K562 (cell line): Measurements from ENCODE around the gene MYO16. TPM values are rescaled to one million over a fixed set of nuclear protein-coding genes. Genes with fewer than 3 reads are reported as not detected.

ENCODE experiments used
- ADNP ChIP-seq: fragments of 200-800 bp; sonication (Bioruptor generic); IDR thresholded peaks from 2 replicates; pipeline ENCODE4 v1.6.1; 2016; ENCODE audit warnings: missing genetic modification characterization, missing compliant biosample characterization
- CEBPG ChIP-seq, 3 experiments: fragments of 200-800 bp in 1 of 3; sonication (Bioruptor generic) in 1 of 3; sonication (generic) in 1 of 3; formaldehyde crosslinking in 1 of 3; IDR thresholded peaks in 2 of 3; conservative IDR thresholded peaks in 1 of 3; 2 replicates each; pipeline versions ENCODE4 v1.6.1 to v1.8.0; 2016 to 2022; ENCODE audit warnings: missing compliant biosample characterization in 2 of 3, missing genetic modification characterization in 2 of 3, mild to moderate bottlenecking in 1 of 3, missing genetic modification reagents in 1 of 3
- FOXK1 ChIP-seq: sonication (generic); formaldehyde crosslinking; IDR thresholded peaks from 2 replicates; pipeline ENCODE4 v1.8.0; 2022; ENCODE audit warnings: missing genetic modification reagents, mild to moderate bottlenecking, borderline replicate concordance
- GATA2 ChIP-seq: sonication (generic); formaldehyde crosslinking; IDR thresholded peaks from 2 replicates; pipeline ENCODE4 v1.4.0; 2020; ENCODE audit warnings: mild to moderate bottlenecking, missing genetic modification reagents
- MYC ChIP-seq, 2 experiments: fragments of 250-450 bp in 1 of 2; sonication (Bioruptor Pico) in 1 of 2; IDR thresholded peaks; 2 replicates each; pipeline versions ENCODE4 v1.5.1 to v1.6.1; 2012 to 2021; ENCODE audit warnings: low read depth in 2 of 2, borderline replicate concordance in 1 of 2, improper control_type of control experiment in 1 of 2, low read length in 1 of 2, mild to moderate bottlenecking in 1 of 2, moderate library complexity in 1 of 2
- NCOR1 ChIP-seq: fragments of 450-650 bp; IDR thresholded peaks from 2 replicates; pipeline ENCODE4 v1.6.1; 2016; ENCODE audit warnings: mild to moderate bottlenecking, moderate library complexity
- PHB ChIP-seq: fragments of 250-450 bp; sonication (Bioruptor Pico); IDR thresholded peaks from 2 replicates; pipeline ENCODE4 v1.5.0; 2021
- RHOXF2B ChIP-seq: fragments of 250-450 bp; sonication (Bioruptor Pico); conservative IDR thresholded peaks from 2 replicates; pipeline ENCODE4 v1.5.1; 2021
- SMAD4 ChIP-seq: fragments of 250-450 bp; sonication (Bioruptor Pico); conservative IDR thresholded peaks from 2 replicates; pipeline ENCODE4 v1.8.0; 2021; ENCODE audit warnings: inconsistent platforms, mild to moderate bottlenecking, moderate library complexity
- TAF15 ChIP-seq: fragments of 200-400 bp; formaldehyde crosslinking; IDR thresholded peaks from 2 replicates; pipeline ENCODE4 v1.6.1; 2017; ENCODE audit warnings: mild to moderate bottlenecking, low read depth, low read length, moderate library complexity
- ZKSCAN3 ChIP-seq: fragments of 250-450 bp; sonication (Bioruptor Pico); IDR thresholded peaks from 2 replicates; pipeline ENCODE4 v1.4.0; 2020
- ZNF695 ChIP-seq: fragments of 450-650 bp; formaldehyde crosslinking; IDR thresholded peaks from 2 replicates; pipeline ENCODE4 v1.4.0; 2020; ENCODE audit warnings: mild to moderate bottlenecking, moderate library complexity
- polyA plus RNA-seq, 8 experiments: library from polyadenylated mRNA; depleted of rRNA in 4 of 8; stranded (reverse) in 5 of 8; unstranded in 3 of 8; fragments of >200 nt; fragmentation: Nextera tagmentation in 2 of 8; fragmentation: Illumina TruSeq in 1 of 8; extraction: Ambion mirVana in 2 of 8; extraction: Trizol in 1 of 8; gene quantifications; 2 replicates each; pipeline versions ENCODE4 v1.2.1 to v1.2.3, GENCODE V29; 2011 to 2014; ENCODE audit warnings: inconsistent platforms in 1 of 8, missing spikeins in 1 of 8
- total RNA-seq, 7 experiments: library from RNA; depleted of rRNA in 6 of 7; stranded (reverse); fragments of >200 nt in 6 of 7; fragmentation: Illumina TruSeq in 2 of 7; extraction: Trizol in 2 of 7; gene quantifications; 2 replicates each; pipeline versions ENCODE4 v1.2.1 to v1.2.3, GENCODE V29; 2011 to 2021; ENCODE audit warnings: low replicate concordance in 1 of 7
- TF ChIP-seq, protein P1 (sequence below): fragments of 450-650 bp; IDR thresholded peaks from 2 replicates; pipeline ENCODE4 v1.6.1; 2014; ENCODE audit warnings: low read depth, mild to moderate bottlenecking, moderate library complexity, borderline replicate concordance
- TF ChIP-seq, protein P2 (sequence below): fragments of 200-400 bp; formaldehyde crosslinking; IDR thresholded peaks from 2 replicates; pipeline ENCODE4 v1.6.1; 2017; ENCODE audit warnings: mild to moderate bottlenecking, low read depth, low read length, moderate library complexity
- TF ChIP-seq, protein P3 (sequence below), 2 experiments: fragments of 450-650 bp in 1 of 2; sonication (generic) in 1 of 2; formaldehyde crosslinking in 1 of 2; IDR thresholded peaks in 1 of 2; conservative IDR thresholded peaks in 1 of 2; 2 replicates each; pipeline versions ENCODE4 v1.6.1 to v1.8.1; 2016 to 2023; ENCODE audit warnings: mild to moderate bottlenecking in 2 of 2, moderate library complexity in 2 of 2, inconsistent platforms in 1 of 2, missing genetic modification reagents in 1 of 2
- TF ChIP-seq, protein P4 (sequence below): IDR thresholded peaks from 2 replicates; pipeline ENCODE4 v1.6.1; 2011; ENCODE audit warnings: borderline replicate concordance, low read depth, mild to moderate bottlenecking, moderate library complexity, low read length; ENCODE audit not compliant: insufficient read depth, poor library complexity, severe bottlenecking

The MYO16 gene
- total and polyA plus RNA-seq, 9 of the 15 experiments (the other 6 are each of a cell fraction or from before 2014, with no cell fraction given), result 4.3 to 45.7 (median 12.1) TPM

DNA sequence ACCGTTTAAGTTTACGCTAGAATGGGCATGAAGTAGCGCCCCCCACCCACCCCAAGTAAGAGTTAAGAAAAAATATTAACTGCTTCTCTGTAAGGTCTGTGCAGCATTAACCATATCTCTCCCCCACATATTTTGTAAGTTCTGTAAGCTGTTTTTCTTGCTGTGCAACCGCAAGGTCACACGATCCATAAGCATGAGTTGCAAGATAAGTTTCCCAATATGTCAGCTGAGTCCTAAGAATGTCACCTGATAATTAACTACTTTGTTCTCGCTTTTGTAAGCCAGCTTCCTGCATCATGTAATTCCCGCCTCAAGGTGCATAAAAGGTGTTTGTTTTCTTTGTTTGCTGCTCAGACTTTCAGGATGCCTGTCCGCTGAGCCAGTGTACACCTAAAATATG, 187.0 kb downstream of the MYO16 start (continued):
- TF ChIP-seq, protein P1, sequence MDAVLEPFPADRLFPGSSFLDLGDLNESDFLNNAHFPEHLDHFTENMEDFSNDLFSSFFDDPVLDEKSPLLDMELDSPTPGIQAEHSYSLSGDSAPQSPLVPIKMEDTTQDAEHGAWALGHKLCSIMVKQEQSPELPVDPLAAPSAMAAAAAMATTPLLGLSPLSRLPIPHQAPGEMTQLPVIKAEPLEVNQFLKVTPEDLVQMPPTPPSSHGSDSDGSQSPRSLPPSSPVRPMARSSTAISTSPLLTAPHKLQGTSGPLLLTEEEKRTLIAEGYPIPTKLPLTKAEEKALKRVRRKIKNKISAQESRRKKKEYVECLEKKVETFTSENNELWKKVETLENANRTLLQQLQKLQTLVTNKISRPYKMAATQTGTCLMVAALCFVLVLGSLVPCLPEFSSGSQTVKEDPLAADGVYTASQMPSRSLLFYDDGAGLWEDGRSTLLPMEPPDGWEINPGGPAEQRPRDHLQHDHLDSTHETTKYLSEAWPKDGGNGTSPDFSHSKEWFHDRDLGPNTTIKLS, result no peak
- TF ChIP-seq, protein P2, sequence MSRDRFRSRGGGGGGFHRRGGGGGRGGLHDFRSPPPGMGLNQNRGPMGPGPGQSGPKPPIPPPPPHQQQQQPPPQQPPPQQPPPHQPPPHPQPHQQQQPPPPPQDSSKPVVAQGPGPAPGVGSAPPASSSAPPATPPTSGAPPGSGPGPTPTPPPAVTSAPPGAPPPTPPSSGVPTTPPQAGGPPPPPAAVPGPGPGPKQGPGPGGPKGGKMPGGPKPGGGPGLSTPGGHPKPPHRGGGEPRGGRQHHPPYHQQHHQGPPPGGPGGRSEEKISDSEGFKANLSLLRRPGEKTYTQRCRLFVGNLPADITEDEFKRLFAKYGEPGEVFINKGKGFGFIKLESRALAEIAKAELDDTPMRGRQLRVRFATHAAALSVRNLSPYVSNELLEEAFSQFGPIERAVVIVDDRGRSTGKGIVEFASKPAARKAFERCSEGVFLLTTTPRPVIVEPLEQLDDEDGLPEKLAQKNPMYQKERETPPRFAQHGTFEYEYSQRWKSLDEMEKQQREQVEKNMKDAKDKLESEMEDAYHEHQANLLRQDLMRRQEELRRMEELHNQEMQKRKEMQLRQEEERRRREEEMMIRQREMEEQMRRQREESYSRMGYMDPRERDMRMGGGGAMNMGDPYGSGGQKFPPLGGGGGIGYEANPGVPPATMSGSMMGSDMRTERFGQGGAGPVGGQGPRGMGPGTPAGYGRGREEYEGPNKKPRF, result no peak
- TF ChIP-seq, protein P3, sequence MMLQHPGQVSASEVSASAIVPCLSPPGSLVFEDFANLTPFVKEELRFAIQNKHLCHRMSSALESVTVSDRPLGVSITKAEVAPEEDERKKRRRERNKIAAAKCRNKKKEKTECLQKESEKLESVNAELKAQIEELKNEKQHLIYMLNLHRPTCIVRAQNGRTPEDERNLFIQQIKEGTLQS (IDR thresholded peaks at IDR 0.05), result peak; percentile 30; the same call in 1 of the 2 replicates
- TF ChIP-seq, protein P3 (CRISPR knock-in tag; conservative IDR thresholded peaks at IDR 0.05), result no peak
- TF ChIP-seq SMAD4 (CRISPR knock-in tag) (no peak), RHOXF2B (CRISPR knock-in tag) (no peak), CEBPG (CRISPR knock-in tag; IDR thresholded peaks at IDR 0.05) (peak; percentile 60; the same call in 1 of the 2 replicates), CEBPG (tag; conservative IDR thresholded peaks at IDR 0.05 in 1 of 2, IDR thresholded peaks at IDR 0.05 in 1 of 2) (peak; percentile 39 to 63; a peak in 2 of 4 replicates), FOXK1 (CRISPR knock-in tag) (no peak), PHB (no peak), ZKSCAN3 (CRISPR knock-in tag) (no peak), ADNP (tag) (0 out of 2 replicates have a peak, but pooled peaks have one; percentile 27), GATA2 (CRISPR knock-in tag) (no peak), NCOR1 (peak; percentile 66), MYC (IDR thresholded peaks at IDR 0.05; ENCODE audit: low read depth, low read length) (no peak), MYC (CRISPR knock-in tag; IDR thresholded peaks at IDR 0.05; ENCODE audit: borderline replicate concordance, low read depth) (no peak), TAF15 (no peak), ZNF695 (no peak)
- TF ChIP-seq, protein P4, sequence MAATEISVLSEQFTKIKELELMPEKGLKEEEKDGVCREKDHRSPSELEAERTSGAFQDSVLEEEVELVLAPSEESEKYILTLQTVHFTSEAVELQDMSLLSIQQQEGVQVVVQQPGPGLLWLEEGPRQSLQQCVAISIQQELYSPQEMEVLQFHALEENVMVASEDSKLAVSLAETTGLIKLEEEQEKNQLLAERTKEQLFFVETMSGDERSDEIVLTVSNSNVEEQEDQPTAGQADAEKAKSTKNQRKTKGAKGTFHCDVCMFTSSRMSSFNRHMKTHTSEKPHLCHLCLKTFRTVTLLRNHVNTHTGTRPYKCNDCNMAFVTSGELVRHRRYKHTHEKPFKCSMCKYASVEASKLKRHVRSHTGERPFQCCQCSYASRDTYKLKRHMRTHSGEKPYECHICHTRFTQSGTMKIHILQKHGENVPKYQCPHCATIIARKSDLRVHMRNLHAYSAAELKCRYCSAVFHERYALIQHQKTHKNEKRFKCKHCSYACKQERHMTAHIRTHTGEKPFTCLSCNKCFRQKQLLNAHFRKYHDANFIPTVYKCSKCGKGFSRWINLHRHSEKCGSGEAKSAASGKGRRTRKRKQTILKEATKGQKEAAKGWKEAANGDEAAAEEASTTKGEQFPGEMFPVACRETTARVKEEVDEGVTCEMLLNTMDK, result no peak
